ENCODE data around the gene TLCD2.

TLCD2 gene

GRCh38 chr17:1709971-1710806 is at the start of gene TLCD2:
Gene TLCD2 (minus strand): TSS chr17:1710377. CDS start chr17:1710242, 135 bp downstream.
- Histone ChIP-seq H3K9ac (no peak within 1 kb of the TSS), H4K20me1 (ENCODE audit: insufficient read depth) (no peaks in the 10 kb centered on the region)
- no peak for TF ChIP-seq CTCF (conservative IDR thresholded peaks at IDR 0.05; ENCODE audit: low read depth, low read length)

GRCh38 chr17:1759529-1759928 is 49.4 kb upstream of the TLCD2 start:
- Histone ChIP-seq H3K79me2 (ENCODE audit: insufficient read depth, low read depth) (no peaks in the 10 kb centered on the region), H4K20me1 (ENCODE audit: insufficient read depth) (no peaks in the 10 kb centered on the region), H3K4me3 (IDR thresholded peaks at IDR 0.05; ENCODE audit: insufficient read depth, low read depth, low read length) (no peak overlapping the region), H3K27ac (no peak overlapping the region), H2AFZ (ENCODE audit: low read depth) (no peak overlapping the region), H3K4me1 (ENCODE audit: low read depth, poor library complexity, severe bottlenecking) (peaks cover 17% of the 10 kb centered on the region), H3K9ac (no peak overlapping the region), H3K4me2 (no peak overlapping the region), H3K36me3 (ENCODE audit: insufficient read depth) (no peaks in the 10 kb centered on the region), H3K27me3 (ENCODE audit: insufficient read depth, low read depth) (no peaks in the 10 kb centered on the region)
- TF ChIP-seq CTCF (conservative IDR thresholded peaks at IDR 0.05; ENCODE audit: low read depth, low read length) = no peak

More at GRCh38 chr17:1709971-1710806, at the start of gene TLCD2:
- Histone ChIP-seq H2AFZ (ENCODE audit: low read depth) (no peak within 1 kb of the TSS), H3K27ac (no peak within 1 kb of the TSS), H3K4me1 (ENCODE audit: low read depth, poor library complexity, severe bottlenecking) (peaks cover 3% of the 10 kb centered on the region), H3K4me3 (IDR thresholded peaks at IDR 0.05; ENCODE audit: insufficient read depth, low read depth, low read length) (no peak within 1 kb of the TSS), H3K79me2 (ENCODE audit: insufficient read depth, low read depth) (no peaks in the 10 kb centered on the region), H3K27me3 (ENCODE audit: insufficient read depth, low read depth) (no peaks in the 10 kb centered on the region), H3K4me2 (no peak within 1 kb of the TSS), H3K36me3 (ENCODE audit: insufficient read depth) (no peaks in the 10 kb centered on the region)

GRCh38 chr17:1758807-1759206 is 48.6 kb upstream of the TLCD2 start:
- H4K20me1 ChIP-seq (ENCODE audit: insufficient read depth) = no peaks in the 10 kb centered on the region

GRCh38 chr17:1755827-1756262 is 45.7 kb upstream of the TLCD2 start:
- no peak overlapping the region for H3K4me2 ChIP-seq
- H3K4me1 ChIP-seq (ENCODE audit: low read depth, poor library complexity, severe bottlenecking) = no peaks in the 10 kb centered on the region
- H3K36me3 ChIP-seq (ENCODE audit: insufficient read depth) = no peaks in the 10 kb centered on the region
- TF ChIP-seq CTCF (conservative IDR thresholded peaks at IDR 0.05; ENCODE audit: low read depth, low read length) = no peak
- no peak overlapping the region for H2AFZ ChIP-seq (ENCODE audit: low read depth)
- no peak overlapping the region for H3K4me3 ChIP-seq (IDR thresholded peaks at IDR 0.05; ENCODE audit: insufficient read depth, low read depth, low read length)
- H3K27ac ChIP-seq = no peak overlapping the region
- no peak overlapping the region for H3K9ac ChIP-seq
- H4K20me1 ChIP-seq (ENCODE audit: insufficient read depth) = no peaks in the 10 kb centered on the region
- no peaks in the 10 kb centered on the region for H3K79me2 ChIP-seq (ENCODE audit: insufficient read depth, low read depth)
- no peaks in the 10 kb centered on the region for H3K27me3 ChIP-seq (ENCODE audit: insufficient read depth, low read depth)

More at GRCh38 chr17:1758807-1759206, 48.6 kb upstream of the TLCD2 start:
- no peak overlapping the region for H3K4me2 ChIP-seq
- H2AFZ ChIP-seq (ENCODE audit: low read depth) = no peak overlapping the region
- no peaks in the 10 kb centered on the region for H3K36me3 ChIP-seq (ENCODE audit: insufficient read depth)
- TF ChIP-seq CTCF (conservative IDR thresholded peaks at IDR 0.05; ENCODE audit: low read depth, low read length) = no peak
- H3K9ac ChIP-seq = no peak overlapping the region
- H3K79me2 ChIP-seq (ENCODE audit: insufficient read depth, low read depth) = no peaks in the 10 kb centered on the region
- H3K27me3 ChIP-seq (ENCODE audit: insufficient read depth, low read depth) = no peaks in the 10 kb centered on the region
- no peak overlapping the region for H3K27ac ChIP-seq
- H3K4me1 ChIP-seq (ENCODE audit: low read depth, poor library complexity, severe bottlenecking) = peaks cover 10% of the 10 kb centered on the region
- H3K4me3 ChIP-seq (IDR thresholded peaks at IDR 0.05; ENCODE audit: insufficient read depth, low read depth, low read length) = no peak overlapping the region
